PC-3 (cell line): ENCODE measurements around the gene MYL9. TPM values are rescaled to one million over a fixed set of nuclear protein-coding genes. Genes with fewer than 3 reads are reported as not detected.

Source experiments
- ATAC-seq: fragments of 200-7000 bp; cut with Tn5 transposase; 2 replicates; pipeline ENCODE4 v1.9.1; 2020; ENCODE audit warnings: mild to moderate bottlenecking, moderate library complexity
- BruUV-seq: library from RNA; stranded (reverse); fragments of 400-500 nt; replicated peaks from 2 replicates; lab custom pipeline; 2021; lab: Mats Ljungman, UMichigan
- CTCF ChIA-PET: fragments of 300-600 bp; sonication (Branson Sonifier 250); formaldehyde crosslinking; loops from one replicate; lab custom pipeline; 2022; ENCODE audit warnings: antibody characterized with exemption; lab: Charles Lee
- POLR2A ChIA-PET: fragments of 300-600 bp; sonication (Branson Sonifier 250); formaldehyde crosslinking; loops from one replicate; lab custom pipeline; 2022; ENCODE audit warnings: antibody characterized with exemption; ENCODE audit not compliant: unreplicated experiment; lab: Charles Lee
- DNase-seq: peaks from one replicate; pipeline ENCODE4 v3.0.0-alpha.2; 2015
- H2AFZ ChIP-seq: fragments of 300-600 bp; sonication (generic); 2 replicates; pipeline ENCODE4 v1.6.0; 2016; ENCODE audit warnings: antibody characterized with exemption, low read length
- H3F3A ChIP-seq: fragments of 300-600 bp; sonication (generic); one replicate; pipeline ENCODE4 v1.6.0; 2017; ENCODE audit warnings: antibody characterized with exemption, low read length, control low read depth, mild to moderate bottlenecking; ENCODE audit not compliant: unreplicated experiment
- H3K27ac ChIP-seq: fragments of 300-600 bp; sonication (generic); 2 replicates; pipeline ENCODE4 v1.5.1; 2016; ENCODE audit warnings: mild to moderate bottlenecking, low read length
- H3K27me3 ChIP-seq: fragments of 300-600 bp; sonication (generic); 2 replicates; pipeline ENCODE4 v1.6.1; 2016; ENCODE audit warnings: low read length, mixed read lengths
- H3K36me3 ChIP-seq: fragments of 300-600 bp; sonication (generic); 2 replicates; pipeline ENCODE4 v1.6.1; 2016; ENCODE audit warnings: low read depth, mixed run types, low read length, mixed read lengths
- H3K4me1 ChIP-seq: fragments of 300-600 bp; sonication (generic); 2 replicates; pipeline ENCODE4 v1.5.1; 2016; ENCODE audit warnings: low read length; ENCODE audit not compliant: insufficient read depth
- H3K4me2 ChIP-seq: fragments of 300-600 bp; sonication (generic); 2 replicates; pipeline ENCODE4 v1.6.0; 2016; ENCODE audit warnings: low read length
- H3K4me3 ChIP-seq: fragments of 300-600 bp; sonication (generic); 2 replicates; pipeline ENCODE4 v1.5.1; 2016; ENCODE audit warnings: mild to moderate bottlenecking, low read length, mixed read lengths
- H3K79me2 ChIP-seq: fragments of 300-600 bp; sonication (generic); 2 replicates; pipeline ENCODE4 v1.6.1; 2017; ENCODE audit warnings: low read length, mixed read lengths
- H3K9ac ChIP-seq: fragments of 300-600 bp; sonication (generic); 2 replicates; pipeline ENCODE4 v1.6.0; 2016; ENCODE audit warnings: mild to moderate bottlenecking, low read length
- H3K9me2 ChIP-seq: fragments of 300-600 bp; sonication (generic); replicated peaks from 2 replicates; pipeline ENCODE4 v1.6.1; 2016; ENCODE audit warnings: mixed run types, low read length, mixed read lengths
- H3K9me3 ChIP-seq: fragments of 300-600 bp; sonication (generic); 2 replicates; pipeline ENCODE4 v1.6.1; 2016; ENCODE audit warnings: low read length, mixed read lengths
- H4K20me1 ChIP-seq: fragments of 300-600 bp; sonication (generic); 2 replicates; pipeline ENCODE4 v1.6.1; 2016; ENCODE audit warnings: low read length, mixed read lengths
- CTCF ChIP-seq: fragments of 300-600 bp; sonication (generic); conservative IDR thresholded peaks from 2 replicates; pipeline ENCODE4 v1.5.1; 2017; ENCODE audit warnings: antibody characterized with exemption, low read depth, mild to moderate bottlenecking, low read length
- EZH2 ChIP-seq: fragments of 300-600 bp; sonication (generic); IDR thresholded peaks from one replicate; pipeline ENCODE4 v1.6.1; 2017; ENCODE audit warnings: antibody characterized with exemption, mild to moderate bottlenecking, low read length; ENCODE audit not compliant: unreplicated experiment
- EZH2phosphoT487 ChIP-seq: fragments of 300-600 bp; sonication (generic); IDR thresholded peaks from 2 replicates; pipeline ENCODE4 v1.6.1; 2018; ENCODE audit warnings: mild to moderate bottlenecking, antibody characterized with exemption, low read length, borderline replicate concordance
- intact Hi-C: fragments of 100-400 bp; cut with micrococcal nuclease; formaldehyde crosslinking; loops from 2 replicates; pipeline ENCODE4 v1.9.0; 2023
- total RNA-seq: library from RNA; depleted of rRNA; stranded (reverse); fragments of >200 nt; gene quantifications from 2 replicates; pipeline ENCODE4 v1.2.3, GENCODE V29; 2014

MYL9 gene
- total RNA-seq, 1 experiment from 2014 or later = 12.0 TPM

GRCh38 chr20:36573798-36574365 is 32.6 kb downstream of the MYL9 start:
- no TSS peak for BruUV-seq
- TF ChIP-seq EZH2phosphoT487 (no peak), CTCF (no peak), EZH2 (no peak)
- ChIA-PET POLR2A (no interaction called here), CTCF (no interaction called here)
- H3K79me2 ChIP-seq = peaks cover 32% of the 10 kb centered on the region
- peak overlapping the region; percentile 98 for H3K4me2 ChIP-seq
- no peak overlapping the region; the same call in 1 of the 2 replicates for H3K27ac ChIP-seq
- no peaks in the 10 kb centered on the region for H3K9me2 ChIP-seq
- H3K4me1 ChIP-seq = peaks cover 17% of the 10 kb centered on the region
- peak overlapping the region; percentile 87 for H3K4me3 ChIP-seq
- no peaks in the 10 kb centered on the region for H4K20me1 ChIP-seq
- H3K9ac ChIP-seq = peak overlapping the region; percentile 84
- intact Hi-C loops = no loop called here
- H3K36me3 ChIP-seq = peaks cover 3% of the 10 kb centered on the region; the same call in 1 of the 2 replicates
- H3K9me3 ChIP-seq = no peaks in the 10 kb centered on the region
- peak overlapping the region; percentile 82 for H2AFZ ChIP-seq
- ATAC-seq = no peak; the same call in 1 of the 2 replicates
- no peaks in the 10 kb centered on the region for H3F3A ChIP-seq
- DNase-seq = no peak
- H3K27me3 ChIP-seq = no peaks in the 10 kb centered on the region

- peak overlapping the region; percentile 84 for H3K9ac ChIP-seq
- BruUV-seq = no TSS peak
- TF ChIP-seq CTCF (no peak), EZH2phosphoT487 (no peak), EZH2 (no peak)
- H3F3A ChIP-seq = no peaks in the 10 kb centered on the region
- peak overlapping the region; percentile 98 for H3K4me2 ChIP-seq
- no peaks in the 10 kb centered on the region for H3K9me2 ChIP-seq
- peaks cover 5% of the 10 kb centered on the region; the same call in 1 of the 2 replicates for H3K36me3 ChIP-seq
- DNase-seq (peak; percentile 46), ATAC-seq (peak; percentile 40)
- peak overlapping the region; percentile 98 for H2AFZ ChIP-seq
- ChIA-PET CTCF (no interaction called here), POLR2A (no interaction called here)
- no peaks in the 10 kb centered on the region for H3K27me3 ChIP-seq
- peaks cover 17% of the 10 kb centered on the region for H3K4me1 ChIP-seq
- intact Hi-C loops = no loop called here
- H3K27ac ChIP-seq = peak overlapping the region; percentile 16; the same call in 1 of the 2 replicates
- H3K9me3 ChIP-seq = no peaks in the 10 kb centered on the region
- peak overlapping the region; percentile 87 for H3K4me3 ChIP-seq
- peaks cover 32% of the 10 kb centered on the region for H3K79me2 ChIP-seq
- H4K20me1 ChIP-seq = no peaks in the 10 kb centered on the region
Measured at GRCh38 chr20:36574366-36575135, 33.2 kb downstream of the MYL9 start.

DNA sequence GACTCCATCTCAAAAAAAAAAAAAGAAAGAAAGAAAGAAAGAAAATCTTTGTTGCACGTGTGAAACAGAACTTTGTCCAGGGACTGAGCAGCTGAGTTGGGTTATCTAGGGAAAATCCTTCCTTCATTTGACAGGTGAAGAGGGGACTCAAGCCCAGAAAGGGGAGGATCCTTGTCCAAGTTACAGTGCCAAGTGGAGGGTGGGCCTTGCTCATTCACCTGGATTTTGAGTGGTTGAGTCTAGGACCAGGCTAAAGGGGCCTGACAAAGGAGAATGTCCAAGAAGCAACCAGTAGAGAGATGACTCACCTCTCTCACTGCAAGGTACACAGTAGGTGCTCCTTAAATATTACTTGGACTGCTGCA is 34.7 kb downstream of the MYL9 start:
- Histone ChIP-seq H3K27me3 (no peaks in the 10 kb centered on the region), H3K36me3 (peaks cover 8% of the 10 kb centered on the region; the same call in 1 of the 2 replicates), H3K9me2 (no peaks in the 10 kb centered on the region), H2AFZ (no peak overlapping the region), H4K20me1 (no peaks in the 10 kb centered on the region), H3K27ac (no peak overlapping the region), H3K9me3 (no peaks in the 10 kb centered on the region), H3K4me3 (no peak overlapping the region), H3K9ac (no peak overlapping the region), H3K4me2 (peak overlapping the region; percentile 98; the same call in 1 of the 2 replicates), H3K79me2 (peaks cover 32% of the 10 kb centered on the region), H3K4me1 (peaks cover 17% of the 10 kb centered on the region), H3F3A (no peaks in the 10 kb centered on the region)
- ChIA-PET POLR2A (no interaction called here), CTCF (interaction anchor here (0.6 to 0.7 kb wide), 3 partner anchors 19 to 170 kb away, joined by 3 read pairs; partner anchors contain the start of gene RAB5IF)
- no TSS peak for BruUV-seq
- ATAC-seq = no peak
- no peak for DNase-seq
- no peak for TF ChIP-seq EZH2phosphoT487
- intact Hi-C loops = no loop called here
